Tibial nerve (tissue), 3 donors: ENCODE measurements around the gene MED19.

Experiments used
- POLR2A ChIP-seq, 2 donors: fragments of 450-650 bp; IDR thresholded peaks; one replicate each; pipeline ENCODE4 v1.6.1; 2017; ENCODE audit warnings: antibody characterized with exemption in 2 of 2, mild to moderate bottlenecking in 2 of 2, moderate library complexity in 2 of 2
- TF ChIP-seq, protein P1 (sequence below), 5 experiments: fragments of 200-600 bp in 3 of 5; fragments of 450-650 bp in 2 of 5; sonication (generic) in 3 of 5; IDR thresholded peaks; one replicate each; pipeline ENCODE4 v1.5.1; 2016 to 2019; ENCODE audit warnings: antibody characterized with exemption in 5 of 5, mild to moderate bottlenecking in 3 of 5, moderate library complexity in 2 of 5

DNA sequence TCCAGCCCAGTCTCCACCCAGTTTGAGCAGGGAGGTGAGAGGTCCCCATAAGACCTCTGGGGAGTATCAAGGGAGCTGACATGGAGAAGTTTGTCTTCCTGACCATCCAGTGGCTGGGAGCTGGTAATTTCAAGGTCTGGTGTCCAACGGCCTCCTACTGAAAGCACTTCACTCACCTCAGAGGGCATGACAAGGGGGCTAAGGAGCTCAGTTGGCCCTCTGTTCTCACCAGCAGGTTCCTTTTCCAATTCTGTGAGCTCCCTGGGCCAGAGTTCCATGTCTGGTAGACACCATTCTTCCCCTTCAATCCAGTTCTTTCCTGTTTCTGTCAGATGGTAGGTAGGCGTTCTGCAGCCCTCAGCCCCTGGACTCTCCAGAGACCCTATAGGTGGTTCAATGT, 32.3 kb upstream of the MED19 start:
- TF ChIP-seq, protein P1, sequence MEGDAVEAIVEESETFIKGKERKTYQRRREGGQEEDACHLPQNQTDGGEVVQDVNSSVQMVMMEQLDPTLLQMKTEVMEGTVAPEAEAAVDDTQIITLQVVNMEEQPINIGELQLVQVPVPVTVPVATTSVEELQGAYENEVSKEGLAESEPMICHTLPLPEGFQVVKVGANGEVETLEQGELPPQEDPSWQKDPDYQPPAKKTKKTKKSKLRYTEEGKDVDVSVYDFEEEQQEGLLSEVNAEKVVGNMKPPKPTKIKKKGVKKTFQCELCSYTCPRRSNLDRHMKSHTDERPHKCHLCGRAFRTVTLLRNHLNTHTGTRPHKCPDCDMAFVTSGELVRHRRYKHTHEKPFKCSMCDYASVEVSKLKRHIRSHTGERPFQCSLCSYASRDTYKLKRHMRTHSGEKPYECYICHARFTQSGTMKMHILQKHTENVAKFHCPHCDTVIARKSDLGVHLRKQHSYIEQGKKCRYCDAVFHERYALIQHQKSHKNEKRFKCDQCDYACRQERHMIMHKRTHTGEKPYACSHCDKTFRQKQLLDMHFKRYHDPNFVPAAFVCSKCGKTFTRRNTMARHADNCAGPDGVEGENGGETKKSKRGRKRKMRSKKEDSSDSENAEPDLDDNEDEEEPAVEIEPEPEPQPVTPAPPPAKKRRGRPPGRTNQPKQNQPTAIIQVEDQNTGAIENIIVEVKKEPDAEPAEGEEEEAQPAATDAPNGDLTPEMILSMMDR (IDR thresholded peaks at IDR 0.05) = no peak
- no peak for TF ChIP-seq POLR2A (IDR thresholded peaks at IDR 0.05)
